ENCODE results near the gene CACTIN.

GRCh38 chr19:3577723-3578344 lies 48.8 kb downstream of the CACTIN start:
- TF ChIP-seq POLR2A (IDR thresholded peaks at IDR 0.05) (no peak), CTCF (IDR thresholded peaks at IDR 0.05) (no peak), POLR2AphosphoS5 (IDR thresholded peaks at IDR 0.05) (no peak)

All from sigmoid colon (tissue), 4 donors.